A549 (cell line): ENCODE data around the gene IREB2. TPM values are rescaled to one million over a fixed set of nuclear protein-coding genes. Genes with fewer than 3 reads are reported as not detected.
"Not testable (repeated sequence)": the region's sequence is repeated elsewhere in the genome, so short reads cannot be mapped to it uniquely, and the experiment has no call there.

Experiments
- ATAC-seq, 2 experiments: fragments of 200-7000 bp in 1 of 2; fragments of >200 bp in 1 of 2; cut with Nextera tagmentation in 1 of 2; cut with Tn5 transposase in 1 of 2; 3 replicates each; pipeline versions ENCODE4 v1.8.0 to v1.9.1; 2018 to 2020; ENCODE audit warnings: mild to moderate bottlenecking in 1 of 2, moderate library complexity in 1 of 2
- CTCF ChIA-PET: fragments of 300-600 bp; sonication (Branson Sonifier 250); formaldehyde crosslinking; extraction: SDS; loops from one replicate; lab custom pipeline; 2021; ENCODE audit warnings: antibody characterized with exemption, inconsistent platforms; lab: Yijun Ruan, JAX
- POLR2A ChIA-PET: fragments of 350-600 bp; formaldehyde crosslinking; extraction: SDS; loops from one replicate; lab custom pipeline; 2021; ENCODE audit warnings: antibody characterized with exemption, inconsistent platforms; lab: Yijun Ruan, JAX
- DNase-seq, 2 experiments: peaks; one replicate each; pipeline versions ENCODE4 v3.0.0 to v3.0.0-alpha.2; 2011 to 2016; ENCODE audit warnings: low read depth in 1 of 2, low spot score in 1 of 2
- FAIRE-seq: peaks from 2 replicates; lab custom pipeline; 2011; peaks lifted over from hg19 to GRCh38; lab: Jason Lieb, UNC
- H3K27ac ChIP-seq, 2 experiments: fragments of >200 bp; sonication (Bioruptor Twin); formaldehyde crosslinking; 3 replicates each; pipeline ENCODE4 v1.5.1; 2016 to 2017
- H3K4me1 ChIP-seq: fragments of >200 bp; sonication (Bioruptor Twin); formaldehyde crosslinking; 3 replicates; pipeline ENCODE4 v1.6.1; 2016
- H3K4me2 ChIP-seq: fragments of >200 bp; sonication (Bioruptor Twin); formaldehyde crosslinking; 3 replicates; pipeline ENCODE4 v1.6.1; 2016
- H3K4me3 ChIP-seq: fragments of >200 bp; sonication (Bioruptor Twin); formaldehyde crosslinking; 3 replicates; pipeline ENCODE4 v1.5.1; 2016
- H3K9me3 ChIP-seq: fragments of >200 bp; sonication (Bioruptor Twin); formaldehyde crosslinking; 3 replicates; pipeline ENCODE4 v1.6.1; 2016
- BHLHE40 ChIP-seq: IDR thresholded peaks from 2 replicates; pipeline ENCODE4 v1.6.1; 2012; ENCODE audit warnings: low read depth, low read length, inconsistent platforms
- EP300 ChIP-seq, 2 experiments: fragments of >200 bp; sonication (Bioruptor Twin); formaldehyde crosslinking; IDR thresholded peaks; 2 replicates in 1 of 2; 3 replicates in 1 of 2; pipeline ENCODE4 v1.6.1; 2016 to 2017
- FOSB ChIP-seq: fragments of 250-450 bp; sonication (Bioruptor Pico); IDR thresholded peaks from 2 replicates; pipeline ENCODE4 v1.5.0; 2020; ENCODE audit warnings: mild to moderate bottlenecking, moderate library complexity
- FOSL2 ChIP-seq, 2 experiments: fragments of 450-650 bp in 1 of 2; fragments of >200 bp in 1 of 2; sonication (Bioruptor Twin) in 1 of 2; formaldehyde crosslinking; IDR thresholded peaks; 2 replicates each; pipeline versions ENCODE4 v1.5.0 to v1.6.1; 2016 to 2020; ENCODE audit warnings: mild to moderate bottlenecking in 1 of 2, moderate library complexity in 1 of 2
- FOXS1 ChIP-seq: fragments of 250-450 bp; sonication (Bioruptor Pico); IDR thresholded peaks from 2 replicates; pipeline ENCODE4 v1.5.0; 2020; ENCODE audit warnings: mild to moderate bottlenecking, moderate library complexity
- GATA3 ChIP-seq: IDR thresholded peaks from 2 replicates; pipeline ENCODE4 v1.6.1; 2012; ENCODE audit warnings: borderline replicate concordance
- HES2 ChIP-seq: fragments of >200 bp; sonication (Bioruptor Twin); formaldehyde crosslinking; IDR thresholded peaks from 2 replicates; pipeline ENCODE4 v1.6.1; 2016
- HMGXB4 ChIP-seq: fragments of 250-450 bp; sonication (Bioruptor Pico); IDR thresholded peaks from 2 replicates; pipeline ENCODE4 v1.5.0; 2021; ENCODE audit warnings: mild to moderate bottlenecking, moderate library complexity, borderline replicate concordance
- HOXB5 ChIP-seq: fragments of 250-450 bp; sonication (Bioruptor Pico); IDR thresholded peaks from 2 replicates; pipeline ENCODE4 v1.5.0; 2020; ENCODE audit warnings: mild to moderate bottlenecking, moderate library complexity
- JUN ChIP-seq, 2 experiments: fragments of >200 bp; sonication (Bioruptor Twin); formaldehyde crosslinking; IDR thresholded peaks; 2 replicates in 1 of 2; 3 replicates in 1 of 2; pipeline ENCODE4 v1.6.1; 2016 to 2017
- JUNB ChIP-seq: fragments of >200 bp; sonication (Bioruptor Twin); formaldehyde crosslinking; IDR thresholded peaks from 2 replicates; pipeline ENCODE4 v1.6.1; 2016
- PBX3 ChIP-seq: IDR thresholded peaks from 2 replicates; pipeline ENCODE4 v1.6.1; 2012
- USF2 ChIP-seq: fragments of 450-650 bp; IDR thresholded peaks from 2 replicates; pipeline ENCODE4 v1.6.1; 2014; ENCODE audit warnings: antibody characterized with exemption
- ZC3H11A ChIP-seq: fragments of 450-650 bp; IDR thresholded peaks from 2 replicates; pipeline ENCODE4 v1.6.1; 2014; ENCODE audit warnings: antibody characterized with exemption, mild to moderate bottlenecking
- ZSCAN20 ChIP-seq: fragments of 250-450 bp; sonication (Bioruptor Pico); IDR thresholded peaks from 2 replicates; pipeline ENCODE4 v1.8.0; 2022; ENCODE audit warnings: mild to moderate bottlenecking, moderate library complexity
- WGBS: methylation state at CpG from one replicate; pipeline ENCODE4 v1.1.6; 2017; ENCODE audit errors: missing lambda C conversion rate; 5-methylcytosine and 5-hydroxymethylcytosine counted together
- polyA plus RNA-seq, 4 experiments: library from polyadenylated mRNA; depleted of rRNA in 3 of 4; stranded (reverse); fragments of >200 nt; fragmentation: RNase III in 1 of 4; extraction: RNeasy Plus Mini Kit Qiagen cat#74134 plus additional on column Dnase treatment in 1 of 4; gene quantifications; 2 replicates in 3 of 4; 3 replicates in 1 of 4; pipeline ENCODE4 v1.2.3, GENCODE V29; 2011 to 2017

The IREB2 gene
- polyA plus RNA-seq, 2 of the 4 experiments (the other 2 are of a cell fraction): 37.3 to 78.1 TPM

GRCh38 chr15:78402061-78402610 is 35.9 kb upstream of the IREB2 start:
- H3K4me3 ChIP-seq: no peak overlapping the region
- no peak overlapping the region for H3K27ac ChIP-seq
- ATAC-seq: no peak
- peak; percentile 92 for FAIRE-seq
- DNase-seq: no peak
- CTCF ChIA-PET: interaction anchor here (22.8 kb wide), 1 partner anchor 18 kb away, joined by 240 read pairs; no protein-coding TSS in a partner anchor
- no peaks in the 10 kb centered on the region for H3K9me3 ChIP-seq
- TF ChIP-seq HES2: no peak
- no peak for TF ChIP-seq JUNB
- no peak for TF ChIP-seq JUN (IDR thresholded peaks at IDR 0.05)
- TF ChIP-seq HOXB5: no peak
- H3K4me1 ChIP-seq: no peaks in the 10 kb centered on the region
- POLR2A ChIA-PET: no interaction called here
- no peak overlapping the region for H3K4me2 ChIP-seq
- WGBS: 66% methylated on average over 9 of the region's 9 CpGs

GRCh38 chr15:78404125-78404524 is 33.9 kb upstream of the IREB2 start:
- no peaks in the 10 kb centered on the region for H3K4me1 ChIP-seq
- no peak for DNase-seq
- no peak overlapping the region for H3K4me2 ChIP-seq
- TF ChIP-seq FOSL2 (IDR thresholded peaks at IDR 0.05) (no peak), FOSL2 (CRISPR knock-in tag; IDR thresholded peaks at IDR 0.05) (peak; percentile 34; the same call in 1 of the 2 replicates), FOSB (CRISPR knock-in tag) (no peak), PBX3 (no peak), GATA3 (no peak), BHLHE40 (no peak), HMGXB4 (no peak), EP300 (IDR thresholded peaks at IDR 0.05) (no peak)
- ChIA-PET POLR2A (no interaction called here), CTCF (interaction anchor here (0.6 to 22.8 kb wide), 5 partner anchors 15 to 322 kb away, joined by 3 to 240 read pairs (median 3); no protein-coding TSS in a partner anchor)
- no peak for FAIRE-seq
- no peak for ATAC-seq
- WGBS: 78% methylated on average over 3 of the region's 3 CpGs
- H3K4me3 ChIP-seq: no peak overlapping the region
- no peak overlapping the region for H3K27ac ChIP-seq
- no peaks in the 10 kb centered on the region for H3K9me3 ChIP-seq

- 89% methylated on average over 7 of the region's 7 CpGs for WGBS
- H3K9me3 ChIP-seq, H3K27ac ChIP-seq, FAIRE-seq, POLR2A ChIA-PET, DNase-seq, ATAC-seq, H3K4me1 ChIP-seq, H3K4me3 ChIP-seq, H3K4me2 ChIP-seq: not testable (repeated sequence)
- CTCF ChIA-PET: interaction anchor here (0.6 to 22.8 kb wide), 3 partner anchors 15 to 321 kb away, joined by 3 to 240 read pairs (median 3); no protein-coding TSS in a partner anchor
- peak; percentile 100 for TF ChIP-seq ZC3H11A
Measured at GRCh38 chr15:78404796-78405195, 33.2 kb upstream of the IREB2 start.

- no peaks in the 10 kb centered on the region for H3K9me3 ChIP-seq
- no peaks in the 10 kb centered on the region for H3K4me1 ChIP-seq
- CTCF ChIA-PET: interaction anchor here (22.8 kb wide), 1 partner anchor 14 kb away, joined by 240 read pairs; no protein-coding TSS in a partner anchor
- DNase-seq (no peak), FAIRE-seq (no peak), ATAC-seq (no peak; a peak in 1 of 6 replicates)
- WGBS: 81% methylated on average over 24 of the region's 26 CpGs
- TF ChIP-seq ZSCAN20 (no peak), FOXS1 (no peak), USF2 (no peak)
- POLR2A ChIA-PET: no interaction called here
- H3K4me3 ChIP-seq: no peak overlapping the region
- H3K4me2 ChIP-seq: no peak overlapping the region
- H3K27ac ChIP-seq: no peak overlapping the region
Measured at GRCh38 chr15:78405336-78405924, 32.6 kb upstream of the IREB2 start.
